ENCODE measurements around the gene PSMA8. TPM values are rescaled to one million over a fixed set of nuclear protein-coding genes. Genes with fewer than 3 reads are reported as not detected.
"Not testable (repeated sequence)": the region's sequence is repeated elsewhere in the genome, so short reads cannot be mapped to it uniquely, and the experiment has no call there.

The PSMA8 gene
- total RNA-seq, 1 donor from 2014 or later = not detected

DNA sequence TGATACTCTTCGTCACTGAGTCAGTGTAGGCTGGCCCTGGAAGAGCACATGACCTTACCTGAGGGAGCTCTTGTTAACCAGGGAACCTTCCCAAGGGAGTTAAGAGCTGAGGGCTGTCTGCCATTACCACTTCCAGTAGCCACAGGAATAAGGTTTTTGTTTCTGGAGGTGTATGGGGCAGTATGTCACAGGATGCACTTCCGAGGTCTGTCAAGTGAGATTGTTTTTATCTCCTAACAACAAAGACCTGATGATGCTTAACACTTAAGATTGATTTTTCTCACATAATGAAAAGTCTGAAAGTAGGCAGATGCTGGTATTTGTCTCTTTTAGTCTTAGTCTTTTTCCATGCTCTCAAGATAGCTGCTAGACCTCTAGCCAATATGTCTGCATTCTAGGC, 41.8 kb downstream of the PSMA8 start:
- DNase-seq (ENCODE audit: low read depth in 2 of 2) = no peak

DNA sequence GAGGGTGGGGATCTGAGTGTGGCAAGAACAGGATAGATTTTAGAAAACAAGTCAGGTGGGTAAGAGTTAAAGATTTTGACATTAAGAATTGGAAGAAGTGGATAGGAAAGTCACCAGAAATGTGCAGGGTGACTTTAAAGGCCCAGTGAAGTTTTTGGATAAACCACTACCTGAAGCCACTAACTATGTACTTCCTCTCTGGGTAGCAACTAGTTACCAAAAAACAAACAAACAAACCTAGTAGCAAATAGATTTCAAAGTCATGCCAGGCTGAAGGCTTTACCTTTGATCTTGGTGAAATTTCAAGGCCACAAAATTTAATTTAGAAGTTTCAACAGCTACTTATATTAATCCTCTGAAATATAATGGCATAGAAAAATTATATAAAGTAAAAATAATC, 42.5 kb downstream of the PSMA8 start:
- no peak for DNase-seq (ENCODE audit: low read depth in 2 of 2)

DNA sequence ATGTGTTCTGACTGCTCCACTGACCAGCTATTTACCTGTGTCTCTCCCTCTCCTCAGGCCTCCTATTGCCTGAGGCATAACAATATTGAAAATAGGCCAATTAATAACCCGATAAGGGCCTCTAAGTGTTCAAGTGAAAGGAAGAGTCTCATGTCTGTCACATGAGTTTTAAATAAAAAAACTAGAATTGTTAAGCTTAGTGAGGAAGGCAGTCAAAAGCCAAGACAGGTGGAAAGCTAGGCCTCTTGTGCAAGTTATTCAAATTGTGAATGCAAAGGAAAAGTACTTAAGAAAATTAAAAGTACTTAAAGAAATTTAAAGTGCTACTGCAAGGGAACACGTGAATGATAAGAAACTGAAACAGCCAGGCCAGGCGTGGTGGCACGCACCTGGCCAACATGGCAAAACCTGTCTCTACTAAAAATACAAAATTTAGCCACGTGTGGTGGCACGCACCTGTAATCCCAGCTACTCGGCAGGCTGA, 47.7 kb downstream of the PSMA8 start:
- no peak for DNase-seq (ENCODE audit: low read depth in 2 of 2)

DNA sequence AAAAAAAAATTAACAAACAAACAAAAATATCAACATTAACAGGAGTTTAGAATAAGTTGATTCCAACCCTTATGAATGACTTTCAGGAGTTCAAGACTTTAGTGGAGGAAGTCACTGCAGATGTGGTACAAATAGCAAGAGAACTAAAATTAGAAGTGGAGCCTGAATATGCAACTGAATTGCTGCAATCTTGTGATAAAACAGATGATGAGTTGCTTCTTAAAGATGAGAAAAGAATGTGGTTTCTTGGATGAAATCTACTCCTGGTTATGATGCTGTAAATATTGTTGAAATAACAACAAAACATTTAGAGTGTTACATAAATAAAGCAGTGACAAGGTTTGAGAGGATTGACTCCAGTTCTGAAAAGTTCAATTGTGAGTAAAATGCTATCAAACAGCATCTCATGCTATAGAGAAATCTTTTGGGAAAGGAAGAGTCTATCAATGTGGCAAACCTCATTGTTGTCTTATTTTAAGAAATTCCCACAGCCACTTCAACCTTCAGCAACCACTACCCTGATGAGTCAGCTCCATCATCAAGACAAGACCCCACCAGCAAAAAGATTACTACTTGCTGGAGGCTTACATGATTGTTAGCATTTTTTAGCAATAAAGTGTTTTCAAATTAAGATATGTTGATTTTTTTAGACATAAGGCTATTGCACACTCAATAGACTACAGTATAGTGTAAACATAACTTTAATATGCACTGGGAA, 49.9 kb downstream of the PSMA8 start:
- no peak for DNase-seq (ENCODE audit: low read depth in 2 of 2)

DNA sequence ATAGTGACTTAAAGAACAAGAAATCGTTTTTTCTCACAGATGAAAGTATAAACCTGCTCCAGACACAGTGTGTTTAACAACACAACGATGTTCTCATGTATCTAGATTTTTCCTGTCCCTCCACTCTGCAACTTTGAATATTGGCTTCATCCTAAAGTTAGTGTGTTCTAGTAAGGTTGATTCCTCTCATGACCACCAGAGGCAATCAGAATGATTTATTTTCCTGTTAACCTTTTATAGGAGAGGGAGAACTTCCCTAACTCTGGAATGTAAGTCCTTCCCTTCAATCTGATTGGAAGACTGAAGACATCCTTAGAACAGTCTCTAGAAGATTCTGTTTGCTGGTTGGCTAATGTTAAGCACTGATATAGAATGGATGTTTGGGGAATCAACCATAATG, 51.6 kb downstream of the PSMA8 start:
- peak; percentile 0 to 3 for DNase-seq (ENCODE audit: low read depth in 2 of 2)

DNA sequence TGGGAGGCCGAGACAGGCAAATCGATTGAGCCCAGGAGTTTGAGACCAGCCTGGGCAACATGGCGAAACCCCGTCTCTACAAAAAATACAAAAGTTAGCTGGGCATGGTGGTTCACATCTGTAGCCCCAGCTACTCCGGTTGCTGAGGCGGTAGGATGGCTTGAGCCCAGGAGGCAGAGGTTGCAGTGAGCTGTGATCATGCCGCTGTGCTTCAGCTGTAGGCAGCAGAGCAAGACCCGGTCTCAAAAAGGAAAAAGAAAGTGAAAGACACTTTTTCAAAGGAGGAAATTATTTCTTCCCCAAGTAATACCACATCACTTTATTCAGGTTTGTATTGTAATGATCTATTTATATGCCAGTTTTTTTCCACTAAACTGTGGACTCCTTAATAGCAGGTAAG, 56.8 kb downstream of the PSMA8 start:
- DNase-seq (ENCODE audit: low read depth in 2 of 2) = no peak

DNA sequence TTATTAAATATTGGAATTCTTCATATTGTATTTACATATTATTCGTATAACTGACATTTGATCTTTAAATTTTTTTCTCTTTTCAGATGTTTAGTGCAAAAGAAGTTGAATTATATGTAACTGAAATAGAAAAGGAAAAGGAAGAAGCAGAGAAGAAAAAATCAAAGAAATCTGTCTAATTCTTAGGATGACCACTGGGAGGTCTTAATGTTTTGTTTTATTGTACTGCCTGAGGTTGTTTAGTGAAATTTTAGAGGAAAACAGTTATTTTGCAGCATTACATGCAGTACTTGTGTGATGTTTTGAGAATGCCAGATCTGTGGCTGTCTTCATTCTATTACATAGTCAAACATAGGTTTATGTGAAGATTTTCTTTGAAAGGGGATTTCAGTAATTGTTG, 58.6 kb downstream of the PSMA8 start:
- no peak for DNase-seq (ENCODE audit: low read depth in 2 of 2)

DNA sequence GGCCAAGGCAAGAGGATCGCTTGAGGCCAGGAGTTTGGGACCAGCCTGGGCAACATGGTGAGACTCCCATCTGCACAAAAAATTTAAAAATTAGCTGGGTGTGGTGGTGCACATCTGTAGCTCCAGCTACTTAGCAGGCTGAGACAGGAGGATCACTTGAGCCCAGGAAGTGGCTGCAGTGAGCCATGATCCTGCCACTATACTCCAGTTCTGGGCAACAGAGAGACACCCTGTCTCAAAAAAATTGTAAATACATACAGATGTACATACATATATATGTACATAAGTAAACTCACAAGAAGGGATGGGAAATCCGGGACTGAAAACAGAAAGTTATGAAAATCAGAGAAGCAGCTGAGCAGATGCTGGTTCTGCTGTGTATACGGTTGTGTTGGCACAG, 62.9 kb downstream of the PSMA8 start:
- no peak for DNase-seq (ENCODE audit: low read depth in 2 of 2)

DNA sequence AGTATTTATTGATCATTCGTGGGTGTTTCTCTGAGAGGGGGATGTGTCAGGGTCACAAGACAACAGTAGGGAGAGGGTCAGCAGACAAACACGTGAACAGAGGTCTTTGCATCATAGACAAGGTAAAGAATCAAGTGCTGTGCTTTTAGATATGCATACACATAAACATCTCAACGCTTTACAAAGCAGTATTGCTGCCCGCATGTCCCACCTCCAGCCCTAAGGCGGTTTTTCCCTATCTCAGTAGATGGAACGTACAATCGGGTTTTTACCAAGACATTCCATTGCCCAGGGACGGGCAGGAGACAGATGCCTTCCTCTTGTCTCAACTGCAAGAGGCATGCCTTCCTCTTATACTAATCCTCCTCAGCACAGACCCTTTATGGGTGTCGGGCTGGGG, 68.3 kb downstream of the PSMA8 start:
- not testable (repeated sequence) for DNase-seq (ENCODE audit: low read depth in 2 of 2)

DNA sequence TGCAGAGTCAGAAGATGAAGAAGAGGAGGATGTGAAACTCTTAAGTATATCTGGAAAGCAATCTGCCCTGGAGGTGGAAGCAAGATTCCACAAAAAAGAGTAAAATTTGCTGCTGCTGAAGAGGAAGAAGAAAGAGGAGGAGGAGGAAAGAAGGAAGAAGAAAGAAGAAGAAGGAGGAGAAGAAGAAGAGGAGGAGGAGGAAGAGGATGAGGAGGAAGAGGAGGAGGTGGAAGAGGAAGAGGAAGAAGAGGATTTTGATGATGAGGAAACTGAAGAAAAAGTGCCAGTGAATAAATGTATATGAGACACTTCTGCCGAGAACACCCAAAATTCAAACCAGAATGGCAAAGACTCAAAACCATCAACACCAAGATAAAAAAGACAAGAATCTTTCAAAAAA, 71.6 kb downstream of the PSMA8 start:
- DNase-seq (ENCODE audit: low read depth in 2 of 2) = no peak

DNA sequence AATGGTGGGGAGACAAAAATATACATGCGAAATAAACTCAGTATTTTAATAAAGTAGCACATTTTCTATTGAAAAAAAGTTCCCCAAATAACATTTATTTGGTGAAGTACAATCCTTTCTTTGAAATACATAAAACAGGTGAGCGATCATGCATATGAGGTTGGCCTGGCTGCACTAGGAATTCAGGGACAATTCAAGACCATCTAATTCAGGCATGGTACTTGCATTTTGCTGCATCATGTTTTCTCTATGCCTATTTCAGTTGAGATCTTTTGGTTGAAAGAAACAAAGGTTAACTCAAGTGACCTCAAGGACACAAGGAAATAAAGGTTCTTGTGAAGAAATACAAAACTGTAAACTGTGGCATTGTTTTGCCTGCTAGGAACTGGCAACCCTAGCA, 72.8 kb downstream of the PSMA8 start:
- DNase-seq (ENCODE audit: low read depth in 2 of 2) = no peak

DNA sequence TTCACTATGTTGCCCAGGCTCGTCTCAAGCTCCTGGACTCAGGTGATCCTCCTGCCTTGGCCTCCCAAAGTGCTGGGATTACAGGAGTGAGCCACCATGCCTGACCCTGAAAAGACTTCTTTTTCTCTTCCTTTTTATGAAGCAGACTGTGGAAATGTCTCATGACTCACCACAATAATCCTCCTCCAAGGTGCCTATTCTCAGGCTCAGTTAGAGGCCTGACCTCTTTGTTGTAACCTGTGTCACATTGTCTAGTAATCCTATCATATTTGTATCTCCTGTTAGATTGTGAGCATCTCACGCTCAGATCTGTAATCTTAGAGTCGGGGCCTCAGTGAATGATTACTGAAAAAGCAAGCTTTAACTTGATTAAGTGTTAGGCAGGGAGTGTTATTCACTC, 74.3 kb downstream of the PSMA8 start:
- no peak for DNase-seq (ENCODE audit: low read depth in 2 of 2)

DNA sequence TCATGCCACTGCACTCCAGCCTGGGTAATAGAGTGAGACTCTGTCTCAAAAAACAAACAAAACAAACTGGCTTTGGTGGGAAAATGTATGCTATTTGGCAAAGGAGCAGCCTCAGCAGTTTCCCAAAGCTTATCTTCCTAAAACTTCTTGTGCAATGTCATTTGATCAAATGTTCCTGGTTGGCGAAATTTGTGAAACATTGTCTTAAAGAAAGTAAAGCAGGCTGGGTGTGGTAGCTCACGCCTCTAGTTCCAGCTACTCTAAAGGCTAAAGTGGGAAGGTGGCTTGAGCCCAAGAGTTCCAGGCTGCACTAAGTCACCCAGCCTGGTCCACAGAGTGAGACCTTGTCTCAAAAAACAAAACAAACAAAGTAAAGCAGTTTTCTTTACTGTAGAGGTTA, 75.3 kb downstream of the PSMA8 start:
- no peak for DNase-seq (ENCODE audit: low read depth in 2 of 2)

DNA sequence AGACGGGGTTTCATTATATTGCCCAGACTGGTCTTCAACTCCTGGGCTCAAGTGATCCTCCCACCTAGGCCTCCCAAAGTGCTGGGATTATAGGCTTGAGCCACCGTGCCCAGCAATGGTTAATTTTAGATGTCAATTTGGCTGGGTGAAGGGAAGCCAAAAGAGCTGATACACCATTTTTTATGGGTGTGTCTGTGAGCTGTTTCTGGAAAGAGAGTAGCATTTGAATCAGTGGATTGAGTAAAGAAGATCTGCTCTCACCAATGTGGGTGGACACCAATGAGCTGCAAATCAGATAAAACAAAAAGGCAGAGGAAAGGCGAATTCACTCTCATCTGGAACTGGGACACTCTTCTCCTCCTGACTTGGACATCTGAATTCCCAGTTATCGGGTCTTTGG, 76.5 kb downstream of the PSMA8 start:
- no peak for DNase-seq (ENCODE audit: low read depth in 2 of 2)

DNA sequence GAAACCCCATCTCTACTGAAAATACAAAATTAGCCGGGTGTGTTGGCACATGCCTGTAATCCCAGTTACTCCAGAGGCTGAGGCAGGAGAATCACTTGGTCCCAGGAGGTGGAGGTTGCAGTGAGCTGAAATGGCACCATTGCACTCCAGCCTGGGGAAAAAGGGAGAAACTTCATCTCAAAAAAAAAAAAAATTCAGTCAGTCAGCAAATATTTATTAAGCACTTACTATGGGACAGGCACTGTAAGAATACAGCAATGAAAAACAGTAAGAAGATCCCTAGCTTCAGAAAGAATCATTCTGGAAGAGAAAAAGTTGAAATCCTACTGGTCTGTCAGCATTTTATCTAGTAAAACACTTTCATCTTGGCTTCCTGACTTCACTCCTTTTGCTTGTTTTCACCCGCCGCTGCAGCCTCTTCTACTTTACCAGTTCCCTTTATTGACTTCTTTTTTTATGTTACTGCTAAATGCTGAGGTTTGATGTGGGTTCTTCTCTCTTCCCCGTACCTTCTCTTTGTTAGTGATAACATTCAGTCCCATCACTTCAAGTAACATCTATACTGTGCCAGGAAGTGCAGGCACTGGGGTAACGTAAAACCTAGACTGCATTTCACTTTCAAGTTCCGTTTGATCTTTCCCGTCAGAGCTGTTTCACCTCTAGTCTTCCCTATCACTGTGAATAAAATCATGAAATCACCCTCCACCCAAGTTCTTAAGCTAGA, 81.7 kb downstream of the PSMA8 start:
- DNase-seq (ENCODE audit: low read depth in 2 of 2) = no peak

DNA sequence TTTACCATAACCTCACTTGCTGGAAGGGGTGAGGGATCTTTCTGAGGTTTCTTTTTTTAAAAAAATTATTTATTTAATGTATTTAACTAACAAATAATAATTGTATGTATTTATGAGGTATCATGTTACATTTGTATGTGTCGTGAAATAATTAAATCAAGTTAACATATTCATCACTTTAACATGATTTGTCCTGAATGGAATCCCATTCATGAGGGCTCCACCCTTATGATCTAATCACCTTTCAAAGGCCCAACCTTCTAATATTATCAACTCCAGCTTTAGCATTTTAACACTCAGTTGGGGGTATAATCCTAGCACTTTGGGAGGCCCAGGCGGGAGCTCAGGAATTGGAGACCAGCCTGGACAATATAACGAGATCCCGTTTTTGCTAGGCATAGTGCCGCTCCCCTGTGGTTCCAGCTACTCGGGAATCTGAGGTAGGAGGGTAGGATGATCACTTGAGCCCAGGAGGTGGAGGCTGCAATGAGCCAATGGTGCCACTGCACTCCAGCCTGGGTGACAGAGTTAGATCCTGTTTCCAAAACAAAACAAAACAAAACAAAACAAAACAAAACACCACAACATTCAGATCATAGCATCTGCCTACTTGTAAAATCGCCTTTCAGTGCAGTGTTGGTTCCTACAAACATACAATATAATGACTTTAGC, 91.5 kb downstream of the PSMA8 start:
- no peak for DNase-seq (ENCODE audit: low read depth in 2 of 2)

DNA sequence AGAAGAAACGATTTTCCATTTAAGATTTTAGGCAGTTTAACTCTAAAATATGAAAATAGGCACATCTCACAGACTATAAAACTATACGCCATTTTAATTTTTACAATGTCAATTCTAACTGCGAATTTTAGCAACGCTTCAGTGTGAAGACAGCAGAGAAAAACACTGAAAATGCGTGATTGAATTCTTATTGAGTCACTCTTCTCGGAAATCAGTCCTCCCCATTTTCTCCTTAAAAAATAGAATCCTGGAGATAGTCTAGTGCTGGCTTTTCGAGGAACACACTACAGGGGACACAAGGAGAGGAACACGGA, 92.2 kb downstream of the PSMA8 start:
- no peak for DNase-seq (ENCODE audit: low read depth in 2 of 2)

DNA sequence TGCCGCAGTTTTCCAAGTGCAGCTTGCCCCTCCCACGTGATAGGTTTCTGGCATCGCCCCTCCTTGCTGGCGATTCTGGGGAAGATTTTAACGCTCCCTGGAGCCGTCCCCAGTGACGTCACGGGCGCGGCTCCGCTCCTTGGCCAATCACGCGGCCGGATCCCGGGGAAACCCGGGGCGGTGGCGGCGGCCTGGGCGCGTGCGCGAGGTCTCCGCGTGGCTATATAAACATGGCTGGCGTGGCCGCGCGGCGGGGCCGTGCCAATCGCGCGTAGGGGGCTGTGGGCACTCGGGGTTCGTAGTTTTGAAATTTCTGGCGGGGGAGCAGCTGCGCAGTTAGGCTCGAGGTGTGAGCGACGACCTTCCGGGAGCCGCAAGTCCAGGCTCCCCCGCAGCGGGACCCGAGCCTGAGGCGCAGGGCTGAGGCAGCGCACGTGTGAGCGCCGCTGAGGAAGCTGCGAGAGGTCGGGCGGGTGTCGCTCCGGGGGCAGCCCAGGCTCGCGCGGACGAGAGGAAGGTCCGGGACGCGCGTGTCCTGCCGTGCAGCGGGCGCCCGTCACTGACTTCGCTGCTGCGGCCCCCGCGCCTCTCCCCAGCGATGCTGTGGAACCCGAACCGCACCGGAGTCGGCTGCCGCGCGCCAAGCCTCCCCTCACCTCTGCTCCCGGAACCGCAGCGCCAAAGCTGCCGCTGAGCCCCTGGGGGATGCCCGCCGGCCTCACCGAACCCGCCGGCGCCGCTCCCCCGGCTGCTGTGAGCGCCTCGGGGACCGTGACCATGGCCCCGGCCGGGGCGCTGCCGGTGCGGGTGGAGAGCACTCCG, 92.8 kb downstream of the PSMA8 start, which contains the start of gene TAF4B:
Gene TAF4B, plus strand, starts transcription at position 217 of the 822 bp plus-strand sequence. Its CDS starts 489 bp downstream, at position 706.
- DNase-seq (ENCODE audit: low read depth in 2 of 2) = peak; percentile 73 to 90

DNA sequence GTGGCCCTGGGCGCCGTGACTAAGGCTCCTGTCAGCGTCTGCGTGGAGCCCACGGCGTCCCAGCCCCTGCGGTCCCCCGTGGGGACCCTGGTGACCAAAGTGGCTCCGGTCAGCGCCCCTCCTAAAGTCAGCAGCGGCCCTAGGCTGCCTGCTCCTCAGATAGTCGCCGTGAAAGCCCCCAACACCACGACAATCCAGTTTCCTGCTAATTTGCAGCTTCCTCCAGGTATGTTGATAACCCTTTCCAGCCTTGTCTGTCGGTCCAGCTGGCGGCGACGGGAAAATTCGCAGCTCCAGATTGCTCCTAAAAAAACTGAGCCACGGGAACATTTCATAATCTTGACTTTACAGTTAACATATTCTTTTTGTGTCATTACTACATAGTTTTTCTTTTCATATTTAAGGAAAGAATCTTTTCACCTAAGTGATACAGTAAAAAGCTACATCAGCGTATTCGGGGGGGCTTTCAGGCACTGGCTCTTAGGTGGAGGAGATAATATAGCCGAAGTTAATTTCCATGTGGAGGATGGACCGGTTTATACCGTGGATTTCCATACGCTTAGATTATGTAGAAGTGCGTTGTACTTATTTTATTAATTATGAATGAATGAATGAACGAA, 93.5 kb downstream of the PSMA8 start:
- DNase-seq (ENCODE audit: low read depth in 2 of 2) = peak in 1 of 2 donors; percentile 7

DNA sequence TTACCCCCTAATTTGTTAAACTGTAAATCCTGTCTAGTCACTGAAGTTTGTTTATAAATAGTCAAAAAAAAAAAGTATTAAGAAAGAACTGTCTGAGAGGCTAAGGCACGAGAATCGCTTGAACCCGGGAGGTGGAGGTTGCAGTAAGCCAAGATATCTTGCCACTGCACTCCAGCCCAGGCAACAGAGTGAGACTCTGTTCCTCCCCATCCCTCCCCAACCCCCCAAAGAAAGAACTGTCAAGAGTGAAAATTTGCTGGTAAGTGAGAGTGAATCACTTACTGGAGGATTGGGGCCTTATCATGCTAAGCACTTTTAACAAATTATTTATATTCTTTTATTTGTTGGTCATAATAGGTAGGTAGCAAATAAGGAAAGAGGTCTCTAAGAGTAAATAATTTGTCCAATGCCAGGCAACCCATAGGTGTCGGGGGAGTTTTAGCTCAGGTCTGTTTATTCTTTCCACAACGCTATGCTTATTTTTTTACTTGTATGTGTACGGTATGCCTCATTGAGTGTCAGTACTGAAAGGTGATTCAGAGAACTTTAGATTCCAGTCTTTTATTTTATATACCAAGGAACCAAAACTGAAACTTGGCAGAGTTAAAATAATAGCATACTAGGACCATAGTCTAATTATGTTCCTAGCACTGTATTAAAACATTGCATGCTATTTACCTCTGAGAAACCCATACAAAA, 95.0 kb downstream of the PSMA8 start:
- no peak for DNase-seq (ENCODE audit: low read depth in 2 of 2)

DNA sequence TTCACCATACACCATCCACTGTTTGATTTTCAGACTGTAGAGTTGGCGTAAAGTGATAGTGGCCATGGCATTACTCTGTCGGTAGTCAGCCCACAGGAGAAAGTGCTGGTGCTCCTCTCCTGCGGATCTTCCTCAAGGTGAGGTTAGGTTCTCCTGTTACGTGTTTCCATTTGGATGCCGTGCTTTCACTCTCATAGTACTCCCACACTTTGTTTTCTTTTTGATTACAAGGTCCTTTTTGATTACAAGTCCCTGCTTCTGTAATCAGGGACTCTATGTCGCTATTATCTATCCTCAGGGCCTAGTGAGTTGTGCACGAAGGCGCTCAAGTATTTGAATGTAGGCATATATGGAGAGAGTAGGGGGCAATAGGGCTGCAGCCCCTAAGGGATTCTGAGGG, 96.8 kb downstream of the PSMA8 start:
- DNase-seq (ENCODE audit: low read depth in 2 of 2) = no peak

Measured in lung microvascular endothelial cell (primary cell).